HEK293 (cell line): ENCODE measurements around the gene CNTNAP4.

ENCODE experiments used
- CTCF ChIA-PET: fragments of 350-600 bp; formaldehyde crosslinking; extraction: SDS; loops from one replicate; lab custom pipeline; 2021; ENCODE audit warnings: antibody characterized with exemption; lab: Yijun Ruan, JAX
- POLR2A ChIA-PET: fragments of 300-600 bp; formaldehyde crosslinking; extraction: SDS; loops from one replicate; lab custom pipeline; 2020; ENCODE audit warnings: antibody characterized with exemption, inconsistent platforms; lab: Yijun Ruan, JAX
- H3K27ac ChIP-seq: fragments of 200-500 bp; sonication (Bioruptor generic); 2 replicates; pipeline ENCODE4 v1.5.1; 2014; ENCODE audit warnings: low read depth, low read length, control low read depth, inconsistent platforms; ENCODE audit errors: extremely low read depth
- H3K36me3 ChIP-seq, 2 experiments: fragments of 200-500 bp in 1 of 2; sonication (Bioruptor generic) in 1 of 2; 1 replicate in 1 of 2; 2 replicates in 1 of 2; pipeline ENCODE4 v1.5.1; 2014 to 2017; ENCODE audit warnings: inconsistent platforms in 2 of 2, low read length in 2 of 2; ENCODE audit not compliant: control insufficient read depth in 2 of 2, insufficient read depth in 1 of 2
- H3K4me1 ChIP-seq: fragments of 200-500 bp; sonication (Bioruptor generic); 2 replicates; pipeline ENCODE4 v1.5.1; 2014; ENCODE audit warnings: mild to moderate bottlenecking, low read length, inconsistent platforms; ENCODE audit not compliant: control insufficient read depth, insufficient read depth
- H3K4me3 ChIP-seq: 2 replicates; pipeline ENCODE4 v1.5.1; 2011; ENCODE audit warnings: low read depth, mild to moderate bottlenecking, control low read depth, low read length, moderate library complexity
- H3K9me3 ChIP-seq: fragments of 200-500 bp; sonication (Bioruptor generic); 2 replicates; pipeline ENCODE4 v1.5.1; 2014; ENCODE audit warnings: low read depth, low read length, inconsistent platforms; ENCODE audit not compliant: control insufficient read depth, insufficient read depth
- REST ChIP-seq: fragments of 450-650 bp; formaldehyde crosslinking; IDR thresholded peaks from 2 replicates; pipeline ENCODE4 v1.5.1; 2016; ENCODE audit warnings: missing biosample characterization, missing genetic modification characterization
- TRIM28 ChIP-seq: IDR thresholded peaks from 2 replicates; pipeline ENCODE4 v1.6.1; 2011; ENCODE audit warnings: low read length, control low read depth, borderline replicate concordance
- TSHZ1 ChIP-seq: fragments of 450-650 bp; formaldehyde crosslinking; IDR thresholded peaks from 2 replicates; pipeline ENCODE4 v1.5.1; 2016; ENCODE audit warnings: missing biosample characterization, missing genetic modification characterization, borderline replicate concordance
- WT1 ChIP-seq: fragments of 450-650 bp; formaldehyde crosslinking; IDR thresholded peaks from 2 replicates; pipeline ENCODE4 v1.5.1; 2016; ENCODE audit warnings: missing biosample characterization, missing genetic modification characterization
- ZNF10 ChIP-seq: fragments of 450-650 bp; formaldehyde crosslinking; IDR thresholded peaks from 2 replicates; pipeline ENCODE4 v1.5.1; 2017; ENCODE audit warnings: missing biosample characterization, missing genetic modification characterization
- ZNF155 ChIP-seq: fragments of 450-650 bp; formaldehyde crosslinking; IDR thresholded peaks from 2 replicates; pipeline ENCODE4 v1.5.1; 2016; ENCODE audit warnings: missing biosample characterization, missing genetic modification characterization
- ZNF398 ChIP-seq: fragments of 450-650 bp; formaldehyde crosslinking; IDR thresholded peaks from 2 replicates; pipeline ENCODE4 v1.5.1; 2017; ENCODE audit warnings: missing biosample characterization, missing genetic modification characterization
- ZNF529 ChIP-seq: fragments of 450-650 bp; formaldehyde crosslinking; IDR thresholded peaks from 2 replicates; pipeline ENCODE4 v1.5.1; 2017; ENCODE audit warnings: missing genetic modification characterization, missing biosample characterization; ENCODE audit not compliant: insufficient replicate concordance
- ZNF704 ChIP-seq: fragments of 450-650 bp; formaldehyde crosslinking; IDR thresholded peaks from 2 replicates; pipeline ENCODE4 v1.5.1; 2016; ENCODE audit warnings: missing biosample characterization, missing genetic modification characterization
- ZSCAN18 ChIP-seq: fragments of 450-650 bp; formaldehyde crosslinking; IDR thresholded peaks from 2 replicates; pipeline ENCODE4 v1.5.1; 2016; ENCODE audit warnings: missing biosample characterization, missing genetic modification characterization

Gene CNTNAP4

DNA sequence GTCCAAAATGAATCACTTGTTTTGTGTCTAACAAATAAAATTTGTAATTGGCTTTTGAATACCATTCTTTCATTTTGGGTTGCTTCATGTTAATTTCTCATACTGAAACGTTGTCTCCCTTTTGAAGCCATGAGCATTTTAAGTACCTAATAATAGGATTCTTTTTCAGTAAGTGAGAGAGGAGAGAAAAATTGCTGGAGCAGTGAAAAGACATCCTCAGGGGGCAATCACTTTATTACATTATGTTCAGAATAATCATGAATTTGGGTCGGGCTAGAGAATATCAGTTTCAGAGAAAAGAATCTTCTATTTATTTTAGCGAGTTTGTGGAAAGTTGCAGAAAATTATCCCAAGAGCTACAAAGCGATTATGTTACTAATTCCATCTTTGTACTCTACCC, 96.8 kb downstream of the CNTNAP4 start:
- Histone ChIP-seq H3K27ac (no peak overlapping the region), H3K9me3 (no peaks in the 10 kb centered on the region), H3K4me3 (no peak overlapping the region), H3K36me3 (no peaks in the 10 kb centered on the region)
- CTCF ChIA-PET = no interaction called here
- TF ChIP-seq REST (tag by site-specific recombination) (no peak), ZSCAN18 (tag by site-specific recombination) (no peak), ZNF155 (no peak), ZNF529 (no peak)
- TF ChIP-seq, all 188 proteins: peak for 0
- POLR2A ChIA-PET = no interaction called here
- no peaks in the 10 kb centered on the region for H3K4me1 ChIP-seq

GRCh38 chr16:76376988-76377387, 99.8 kb downstream of the CNTNAP4 start:
- H3K4me1 ChIP-seq = no peaks in the 10 kb centered on the region
- TF ChIP-seq ZNF10 (tag by site-specific recombination) = peak; percentile 93
- TF ChIP-seq ZNF704 (tag by site-specific recombination) = no peak
- TF ChIP-seq, all 188 proteins: peak for 1
- Histone ChIP-seq H3K9me3 (no peaks in the 10 kb centered on the region), H3K36me3 (no peaks in the 10 kb centered on the region), H3K4me3 (no peak overlapping the region), H3K27ac (no peak overlapping the region)
- CTCF ChIA-PET = no interaction called here
- POLR2A ChIA-PET = no interaction called here

- no peak for TF ChIP-seq TRIM28
- no peak for TF ChIP-seq ZNF398
- no peak for TF ChIP-seq TSHZ1
- TF ChIP-seq WT1 (tag by site-specific recombination) = no peak
- no peak overlapping the region for H3K27ac ChIP-seq
- H3K4me3 ChIP-seq = no peak overlapping the region
- CTCF ChIA-PET = interaction anchor here (0.6 kb wide), 1 partner anchor 591 kb away, joined by 3 read pairs; no protein-coding TSS in a partner anchor
- no peaks in the 10 kb centered on the region for H3K4me1 ChIP-seq
- POLR2A ChIA-PET = no interaction called here
- no peaks in the 10 kb centered on the region for H3K36me3 ChIP-seq
- no peaks in the 10 kb centered on the region for H3K9me3 ChIP-seq
These were observed 100.8 kb downstream of the CNTNAP4 start for GRCh38 chr16:76378020-76378419.
